ENCODE measurements around the gene CCDC154. TPM values are rescaled to one million over a fixed set of nuclear protein-coding genes. Genes with fewer than 3 reads are reported as not detected.
A peak's percentile ranks its signal among the peaks of the same experiment; 100 is the strongest.

The CCDC154 gene
- total and polyA plus RNA-seq, 2 donors (not counting 1 experiment from before 2014, with no cell fraction given) = 12.4 to 22.9 TPM

DNA sequence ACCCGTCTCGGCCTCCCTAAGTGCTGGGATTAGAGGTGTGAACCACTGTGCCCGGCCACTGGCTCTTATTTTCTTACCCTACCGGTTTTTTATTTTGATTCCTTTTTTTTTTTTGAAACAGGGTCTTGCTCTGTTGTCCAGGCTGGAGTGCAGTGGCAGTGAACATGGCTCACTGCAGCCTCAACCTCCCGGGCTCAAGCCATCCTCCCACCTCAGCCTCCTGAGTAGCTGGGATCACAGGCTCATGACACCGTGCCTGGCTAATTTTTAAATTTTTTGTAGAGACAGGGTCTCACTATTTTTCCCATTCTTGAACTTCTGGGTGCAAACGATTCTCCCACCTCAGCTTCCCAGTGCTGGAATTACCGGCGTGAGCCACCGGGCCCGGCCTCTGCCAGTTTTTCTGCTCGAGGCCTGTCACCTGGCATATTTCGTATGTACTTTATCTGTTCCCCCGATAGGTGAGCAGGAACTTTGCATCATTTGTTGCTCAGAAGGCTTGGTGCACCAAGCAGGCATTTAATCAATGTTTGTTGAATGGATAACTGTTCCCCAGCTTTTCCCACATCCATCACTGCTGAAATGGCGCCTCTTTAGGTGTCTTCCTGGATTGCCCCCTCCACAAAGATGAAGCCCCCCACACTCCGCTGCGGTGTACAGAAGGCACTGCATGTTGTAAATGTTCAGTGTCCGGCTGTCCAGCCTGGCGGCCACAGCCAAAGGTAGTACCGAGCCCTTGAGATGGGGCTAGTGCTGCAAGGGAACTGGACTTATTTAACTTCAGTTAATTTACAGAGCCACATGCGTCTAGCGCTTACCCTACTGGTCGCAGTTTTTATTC, 47.9 kb upstream of the CCDC154 start:
- TF ChIP-seq EZH2 (IDR thresholded peaks at IDR 0.05; ENCODE audit: borderline replicate concordance, insufficient read depth, low read depth, low read length, poor library complexity, severe bottlenecking) (no peak), CTCF (IDR thresholded peaks at IDR 0.05) (no peak)
- peaks cover 31% of the 10 kb centered on the region for H4K20me1 ChIP-seq (ENCODE audit: control insufficient read depth, insufficient read depth, low read length, poor library complexity, severe bottlenecking)
- H3K4me2 ChIP-seq (replicated peaks; ENCODE audit: low read depth, low read length, poor library complexity, severe bottlenecking) = peak overlapping the region; percentile 99
- Mint-ChIP-seq H3K4me3 (peak overlapping the region; percentile 97), H3K9me3 (ENCODE audit: insufficient read depth) (no peaks in the 10 kb centered on the region), H3K27me3 (no peaks in the 10 kb centered on the region), H3K4me1 (peaks cover 17% of the 10 kb centered on the region), H3K27ac (peak overlapping the region; percentile 99)
- no peak for ATAC-seq (ENCODE audit: low read depth)
- no peaks in the 10 kb centered on the region for H3K9me3 ChIP-seq (ENCODE audit: control extremely low read depth in 1 of 3, control insufficient read depth in 2 of 3, insufficient read depth in 1 of 3, low read length in 2 of 3)
- peaks cover 17 to 25% of the 10 kb centered on the region in 2 donors for H3K4me1 ChIP-seq (ENCODE audit: control insufficient read depth in 2 of 2, insufficient read depth in 2 of 2, low read length in 2 of 2)
- POLR2A ChIA-PET = interaction anchor here (0.5 to 2.9 kb wide), 11 partner anchors 12 to 170 kb away, joined by 3 to 21 read pairs (median 3); partner anchors contain the start of genes CCDC154 and UQCC4
- DNase-seq = no peak
- CTCF ChIA-PET = interaction anchor here (1.0 to 1.6 kb wide), 4 partner anchors 10 to 64 kb away, joined by 3 to 9 read pairs (median 4); no protein-coding TSS in a partner anchor
- no peaks in the 10 kb centered on the region for H3K27me3 ChIP-seq (replicated peaks in 1 of 4; ENCODE audit: control extremely low read depth in 1 of 4, control insufficient read depth in 3 of 4, insufficient read depth in 4 of 4, low read length in 3 of 4)
- intact Hi-C loops (cut with micrococcal nuclease) = loop anchor here (2.0 to 5.0 kb wide), 2 partner anchors 34 to 120 kb away; partner anchors contain the start of genes CRAMP1 and IFT140
- peak overlapping the region; percentile 85 for H3K9ac ChIP-seq (ENCODE audit: low read length)
- 93% methylated on average over 18 of the region's 23 CpGs for WGBS (ENCODE audit: insufficient coverage)
- peak overlapping the region in 4 of 5 experiments; percentile 54 to 78 (median 70) for H3K4me3 ChIP-seq (ENCODE audit: control extremely low read depth in 1 of 5, extremely low read depth in 1 of 5, insufficient read depth in 1 of 5, low read depth in 2 of 5, low read length in 4 of 5)
- peaks cover 0 to 26% of the 10 kb centered on the region in 2 experiments for H3K36me3 ChIP-seq (replicated peaks in 1 of 2; ENCODE audit: control extremely low read depth in 1 of 2, control insufficient read depth in 1 of 2, extremely low read depth in 1 of 2, insufficient read depth in 2 of 2, low read length in 1 of 2)
- peak overlapping the region; percentile 95 to 96 for H3K27ac ChIP-seq (ENCODE audit: low read length in 2 of 2)
- H2AFZ ChIP-seq (ENCODE audit: insufficient read depth, low read depth, low read length, poor library complexity, severe bottlenecking) = peak overlapping the region; percentile 90
- peaks cover 49% of the 10 kb centered on the region for H3K79me2 ChIP-seq (ENCODE audit: control insufficient read depth, insufficient read depth, low read length)
